Measurements from ENCODE around the gene TMPRSS3.
"Not testable (repeated sequence)": the region's sequence is repeated elsewhere in the genome, so short reads cannot be mapped to it uniquely, and the experiment has no call there.

Gene TMPRSS3

GRCh38 chr21:42414066-42414465 lies 18.2 kb upstream of the TMPRSS3 start:
- TF ChIP-seq CTCF (IDR thresholded peaks at IDR 0.05; ENCODE audit: low read depth, low read length): no peak
- DNase-seq (ENCODE audit: extremely low read depth, low read depth): no peak

GRCh38 chr21:42413500-42413899 lies 17.6 kb upstream of the TMPRSS3 start:
- DNase-seq (ENCODE audit: extremely low read depth, low read depth): no peak
- no peak for TF ChIP-seq CTCF (IDR thresholded peaks at IDR 0.05; ENCODE audit: low read depth, low read length)

GRCh38 chr21:42413093-42413492 lies 17.2 kb upstream of the TMPRSS3 start:
- DNase-seq (ENCODE audit: extremely low read depth, low read depth): no peak
- TF ChIP-seq CTCF (IDR thresholded peaks at IDR 0.05; ENCODE audit: low read depth, low read length): no peak

- DNase-seq (ENCODE audit: extremely low read depth, low read depth): no peak
- TF ChIP-seq CTCF (IDR thresholded peaks at IDR 0.05; ENCODE audit: low read depth, low read length): no peak
These were observed 16.7 kb upstream of the TMPRSS3 start for GRCh38 chr21:42412636-42412933.

- no peak for TF ChIP-seq CTCF (IDR thresholded peaks at IDR 0.05; ENCODE audit: low read depth, low read length)
- no peak for DNase-seq (ENCODE audit: extremely low read depth, low read depth)
These were observed 16.2 kb upstream of the TMPRSS3 start for GRCh38 chr21:42411891-42412635.

GRCh38 chr21:42411197-42411869 lies 15.5 kb upstream of the TMPRSS3 start:
- no peak for DNase-seq (ENCODE audit: extremely low read depth, low read depth)
- TF ChIP-seq CTCF (IDR thresholded peaks at IDR 0.05; ENCODE audit: low read depth, low read length): no peak

GRCh38 chr21:42409366-42409765 lies 13.5 kb upstream of the TMPRSS3 start:
- no peak for TF ChIP-seq CTCF (IDR thresholded peaks at IDR 0.05; ENCODE audit: low read depth, low read length)
- no peak for DNase-seq (ENCODE audit: extremely low read depth, low read depth)

GRCh38 chr21:42408718-42409117 lies 12.9 kb upstream of the TMPRSS3 start:
- not testable (repeated sequence) for DNase-seq (ENCODE audit: extremely low read depth, low read depth)
